ENCODE data around the gene GSC2.
A peak's percentile ranks its signal among the peaks of the same experiment; 100 is the strongest.
"Not testable (repeated sequence)": the region's sequence is repeated elsewhere in the genome, so short reads cannot be mapped to it uniquely, and the experiment has no call there.

Gene GSC2

DNA sequence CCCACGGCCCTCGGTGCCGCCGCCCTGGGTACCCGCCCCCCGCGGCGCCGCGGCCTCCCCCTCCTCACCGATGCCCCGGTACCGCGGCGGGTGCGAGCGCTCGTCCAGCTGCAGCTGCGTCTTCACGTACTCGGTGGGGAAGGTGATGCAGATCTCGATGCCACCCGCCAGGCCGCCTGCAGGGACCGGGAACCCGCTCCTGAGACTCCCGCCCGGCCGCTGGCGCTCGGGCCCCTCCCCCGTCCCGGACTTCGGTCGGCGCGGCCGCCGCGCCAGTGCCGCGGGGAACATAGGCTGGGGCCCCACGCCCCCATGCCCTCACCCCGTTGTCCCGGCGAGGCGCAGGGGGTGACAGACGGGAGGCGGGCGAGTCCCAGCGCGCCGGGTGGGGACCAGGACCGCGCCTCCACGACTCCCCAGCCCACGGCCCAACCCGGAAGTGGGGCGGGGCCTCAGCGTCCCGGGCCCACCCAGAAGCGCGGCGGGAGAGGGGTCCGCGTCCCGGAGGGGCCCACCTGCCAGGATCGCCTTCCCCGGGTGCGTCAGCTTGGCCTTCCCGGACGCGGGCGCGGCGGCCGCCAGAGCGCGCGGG, 28.1 kb upstream of the GSC2 start:
- DNase-seq (ENCODE audit: low read depth): peak; percentile 49

DNA sequence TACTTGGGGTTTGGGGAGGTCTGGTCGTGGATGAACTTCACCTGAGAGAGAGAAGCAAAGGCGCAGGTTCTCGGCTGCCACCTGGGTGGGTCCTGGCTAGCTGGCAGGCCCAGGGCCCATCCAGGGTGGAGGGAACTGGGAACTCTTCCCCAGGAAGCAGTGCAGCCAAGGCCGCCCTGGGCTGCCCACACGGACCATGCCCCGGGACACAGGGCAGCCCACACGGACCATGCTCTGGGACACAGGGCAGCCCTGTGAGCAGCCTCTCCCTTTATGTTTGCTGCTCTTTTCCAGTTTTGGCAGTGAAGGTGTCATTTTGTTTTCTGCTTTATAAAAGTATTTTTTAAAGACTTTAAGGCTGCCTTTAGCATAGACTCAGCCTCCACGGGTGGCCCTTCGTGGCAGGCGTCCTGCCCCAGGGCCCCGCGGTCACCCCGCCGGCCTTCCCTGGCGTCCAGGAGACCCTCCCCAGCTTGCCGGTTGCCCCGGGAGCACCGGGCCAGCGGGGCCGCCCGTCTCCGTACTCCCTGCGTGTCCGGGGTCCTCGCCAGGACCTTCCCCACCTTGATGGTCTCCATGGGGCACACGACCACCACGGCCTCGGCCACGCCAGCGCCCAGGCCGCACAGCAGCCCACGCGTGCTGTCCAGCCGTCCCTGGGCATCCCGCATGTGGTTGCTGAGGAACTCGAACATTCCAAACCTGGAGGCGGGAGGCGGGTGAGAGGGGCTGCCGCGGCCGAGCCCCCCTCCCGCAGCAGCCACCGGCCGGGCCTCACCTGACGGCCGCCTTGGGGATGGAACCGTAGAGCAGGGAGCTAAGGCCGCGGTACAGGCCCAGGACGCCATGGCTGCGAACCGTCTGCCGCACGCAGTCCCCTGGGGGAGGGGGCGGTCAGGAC, 27.3 kb upstream of the GSC2 start:
- DNase-seq (ENCODE audit: low read depth): no peak

DNA sequence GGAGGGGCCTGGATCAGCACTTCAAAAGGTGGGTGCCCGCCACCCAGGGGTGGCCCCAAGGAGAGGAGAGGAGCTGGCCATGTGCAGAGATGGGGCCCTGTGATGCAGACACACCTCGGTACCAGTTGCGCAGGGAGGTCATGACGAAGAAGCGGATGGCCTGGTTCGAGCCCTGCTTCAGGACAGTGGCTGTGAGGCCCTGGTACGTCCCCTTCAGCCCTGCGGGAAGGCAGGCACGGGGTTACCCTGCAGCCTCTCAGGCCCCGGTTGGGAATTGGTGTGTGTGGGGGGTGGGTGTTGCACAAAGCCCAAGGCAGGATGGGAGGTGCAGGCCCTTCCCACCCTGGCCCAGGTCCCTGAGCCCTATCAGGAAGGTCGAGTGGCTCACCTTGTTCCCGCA, 26.6 kb upstream of the GSC2 start:
- DNase-seq (ENCODE audit: low read depth): no peak

DNA sequence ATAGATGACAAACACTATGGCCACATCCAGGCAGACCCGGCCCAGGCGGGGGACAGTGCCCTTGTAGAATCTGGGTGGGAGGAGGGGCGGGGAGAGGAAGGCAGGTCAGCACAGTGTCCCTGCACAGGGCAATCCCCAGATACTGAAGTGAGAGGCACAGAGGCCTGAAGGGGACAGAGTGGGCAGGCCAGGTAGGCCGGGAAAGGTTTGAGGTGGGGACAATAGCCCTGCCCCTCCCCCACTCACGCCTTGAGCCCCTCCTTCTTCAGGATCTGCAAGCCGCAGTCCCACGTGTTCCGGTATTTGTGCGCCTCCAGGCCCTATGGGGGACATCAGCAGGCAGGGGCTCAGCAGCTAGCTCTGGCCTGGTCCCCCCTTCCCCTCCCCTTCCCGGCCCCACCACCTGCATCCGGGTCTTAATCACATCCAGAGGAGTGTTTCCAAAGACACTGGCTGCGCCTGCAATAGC, 26.1 kb upstream of the GSC2 start:
- DNase-seq (ENCODE audit: low read depth): no peak

DNA sequence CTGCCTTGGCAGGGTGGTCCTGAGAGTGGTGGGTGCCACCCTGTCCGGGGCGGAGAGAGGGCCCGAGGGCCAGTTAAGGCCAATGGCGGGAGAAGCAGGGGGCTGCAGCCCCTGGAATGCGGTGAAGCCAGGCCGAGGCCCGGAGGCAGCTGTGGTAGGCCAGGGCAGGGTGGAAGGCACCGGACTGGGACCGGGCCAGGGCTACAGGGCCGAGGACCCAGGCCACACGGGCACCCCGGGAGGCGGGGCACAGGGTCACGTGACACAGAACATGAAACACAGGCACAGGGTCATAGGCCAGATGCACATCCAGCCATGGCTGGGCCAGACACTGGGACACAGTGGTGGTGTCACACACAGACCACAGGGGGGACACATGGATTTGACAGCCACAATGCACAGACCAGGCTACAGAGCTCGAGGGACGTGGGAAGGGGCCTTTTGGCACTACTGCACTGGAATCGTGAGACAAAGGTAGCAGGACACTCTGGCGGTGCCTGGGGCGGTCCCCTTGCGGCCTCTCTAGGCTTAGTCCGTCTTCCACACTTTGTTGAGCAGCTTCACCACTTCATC, 25.6 kb upstream of the GSC2 start:
- DNase-seq (ENCODE audit: low read depth): no peak

DNA sequence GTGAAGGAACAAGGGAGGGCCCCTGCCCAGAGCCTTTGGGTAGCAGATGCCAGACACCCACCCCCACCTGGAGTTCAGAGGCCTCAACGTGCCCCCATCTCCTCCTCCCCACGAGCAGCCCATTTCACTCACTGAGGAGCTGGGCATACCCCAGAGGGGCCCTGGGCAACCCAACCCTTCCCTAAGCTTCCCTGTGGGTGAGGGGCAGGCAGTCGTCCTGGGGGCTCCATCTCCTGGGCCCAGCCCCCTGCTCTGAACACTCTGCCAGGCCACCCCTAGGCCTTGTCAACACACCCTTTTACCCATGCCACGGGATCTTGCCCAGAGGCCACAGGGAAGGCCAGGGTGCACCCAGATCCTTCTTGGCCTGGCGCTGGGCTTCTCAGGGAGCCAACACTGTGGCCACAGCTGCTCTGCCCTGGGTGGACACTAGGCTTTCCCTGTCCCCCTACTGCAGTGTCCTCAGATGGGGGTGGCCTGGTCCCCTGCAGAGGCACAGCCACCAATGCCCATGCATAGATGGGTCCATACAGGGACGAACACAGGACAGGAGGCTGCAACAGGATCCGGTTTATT, 25.0 kb upstream of the GSC2 start:
- no peak for DNase-seq (ENCODE audit: low read depth)

DNA sequence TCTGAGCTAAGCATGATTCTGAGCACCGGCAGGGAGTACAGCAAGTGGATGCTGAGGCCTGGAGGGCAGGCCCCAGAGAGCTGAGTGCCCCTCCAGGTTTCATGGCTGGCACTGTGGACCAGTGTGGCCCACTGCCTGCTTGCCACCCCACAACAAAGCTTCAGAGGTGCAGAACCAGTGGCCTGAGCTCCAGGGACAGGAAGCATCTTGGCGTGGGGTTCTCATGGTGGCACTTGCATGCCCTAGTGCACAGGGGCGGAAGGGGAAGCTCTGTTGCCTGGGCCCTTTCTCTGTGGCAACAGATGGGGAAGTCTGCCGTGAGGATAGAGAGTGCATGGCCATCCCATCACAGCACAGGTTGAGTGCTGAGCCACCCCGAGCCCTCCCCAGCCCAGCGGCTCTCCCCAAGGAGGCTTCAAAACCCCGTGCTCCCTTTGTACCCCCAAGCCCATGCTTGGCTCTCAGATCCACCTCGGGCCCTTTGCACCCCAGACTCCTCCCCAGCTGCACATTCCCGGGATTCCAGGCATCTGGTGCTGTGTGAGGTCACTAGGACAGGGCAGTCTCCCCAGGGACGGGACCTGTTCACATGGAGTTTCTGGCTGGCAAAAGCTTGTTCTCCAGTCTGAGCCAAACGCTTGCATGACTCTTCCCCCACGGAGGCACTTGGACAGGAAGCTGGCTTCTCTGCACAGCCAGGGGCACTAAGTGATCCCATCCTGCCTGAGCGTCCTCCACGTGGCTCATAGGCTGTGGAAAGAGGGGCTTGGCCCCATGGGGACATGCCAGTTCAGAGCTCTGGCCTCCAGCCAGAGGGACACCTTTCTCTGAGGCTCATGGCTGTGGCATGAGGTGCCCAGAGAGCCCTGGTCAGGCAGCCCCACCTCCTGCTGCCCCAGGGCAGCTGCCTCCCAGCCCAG, 24.3 kb upstream of the GSC2 start:
- DNase-seq (ENCODE audit: low read depth): no peak

DNA sequence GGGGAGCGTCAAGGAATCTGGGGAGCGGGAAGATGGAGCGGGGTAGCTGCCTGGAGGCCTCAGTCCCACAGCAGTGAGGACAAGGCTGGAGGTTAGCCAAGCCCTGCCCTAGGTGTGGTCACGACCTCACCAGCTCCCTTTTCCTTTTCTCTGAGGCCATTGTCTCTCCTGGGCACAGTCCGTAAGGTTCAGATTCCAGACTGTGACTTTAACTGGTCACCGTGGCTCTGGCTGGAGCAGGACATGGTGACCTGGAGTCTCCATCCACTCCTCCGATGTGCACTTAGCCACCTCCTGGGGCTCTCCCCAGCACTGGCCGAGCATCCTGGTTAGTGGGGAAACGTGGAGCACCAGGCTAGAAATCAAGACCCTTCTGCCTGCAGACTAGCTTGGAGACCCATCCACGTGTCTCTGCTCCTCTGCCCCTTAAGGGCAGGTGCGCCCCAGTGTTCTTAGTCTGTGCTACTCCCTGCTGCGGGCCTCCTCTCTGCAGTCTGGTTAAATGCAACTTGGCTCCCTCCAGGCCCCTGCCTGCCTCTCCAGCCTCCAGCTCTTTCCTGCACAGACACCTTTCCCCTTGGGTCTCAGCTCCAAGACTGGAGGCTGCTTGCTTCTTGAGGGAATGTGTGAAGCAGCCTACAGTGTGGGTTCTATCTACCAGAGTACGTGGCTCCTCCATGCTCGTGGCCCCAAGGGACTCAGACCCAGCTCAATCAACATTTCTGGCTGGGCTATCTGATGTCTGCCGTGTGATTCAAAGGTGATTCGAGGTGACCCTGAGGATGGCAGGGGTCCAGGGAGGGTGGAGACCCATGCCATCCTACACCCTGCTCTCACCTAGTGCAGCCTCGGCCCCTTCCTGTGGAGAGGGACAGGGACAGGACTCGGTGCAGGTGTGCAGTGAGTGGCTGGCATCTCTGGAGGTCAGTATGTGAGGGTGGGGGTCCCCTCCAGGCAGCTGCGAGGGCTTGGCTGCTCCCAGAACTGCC, 23.2 kb upstream of the GSC2 start:
- DNase-seq (ENCODE audit: low read depth): no peak

DNA sequence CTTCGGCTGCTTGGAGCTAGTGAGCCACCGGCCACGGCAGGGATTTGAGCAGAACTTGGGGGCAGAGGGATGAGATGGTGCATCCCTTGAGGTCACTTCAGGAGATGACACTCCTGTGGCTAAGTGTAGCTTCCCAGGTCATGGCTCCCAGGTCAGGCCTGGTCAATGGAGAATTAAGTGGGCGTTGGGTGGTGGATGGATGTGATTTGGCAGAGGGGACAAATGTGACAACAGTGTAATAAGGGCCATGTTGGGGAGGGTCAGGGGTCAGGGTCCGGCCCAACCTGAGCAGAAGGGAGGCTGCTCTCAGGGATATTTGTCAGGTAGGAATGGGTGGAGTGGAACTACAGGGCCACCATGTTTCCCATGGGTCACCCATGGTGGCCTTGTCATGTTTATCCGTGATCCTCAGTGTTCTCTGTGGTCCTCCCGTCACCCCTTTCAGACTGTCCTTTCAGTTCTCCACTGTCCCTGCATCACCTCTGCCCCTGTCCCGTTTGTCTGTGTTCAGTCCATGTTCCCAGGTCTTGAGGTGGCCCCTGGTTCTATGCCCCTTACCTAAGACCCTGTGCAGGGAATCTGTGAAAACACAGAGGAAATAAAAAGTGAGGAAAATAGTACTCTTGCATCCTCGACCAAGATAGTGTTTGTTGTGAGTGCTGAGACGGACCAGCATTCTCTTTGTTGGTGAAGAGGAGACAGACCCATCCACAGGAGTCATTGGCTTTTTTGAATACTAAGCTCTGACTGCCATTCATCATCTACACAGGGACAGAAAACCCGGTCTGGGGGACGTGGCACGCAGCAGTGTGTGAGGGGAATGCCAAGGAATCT, 22.3 kb upstream of the GSC2 start:
- no peak for DNase-seq (ENCODE audit: low read depth)

DNA sequence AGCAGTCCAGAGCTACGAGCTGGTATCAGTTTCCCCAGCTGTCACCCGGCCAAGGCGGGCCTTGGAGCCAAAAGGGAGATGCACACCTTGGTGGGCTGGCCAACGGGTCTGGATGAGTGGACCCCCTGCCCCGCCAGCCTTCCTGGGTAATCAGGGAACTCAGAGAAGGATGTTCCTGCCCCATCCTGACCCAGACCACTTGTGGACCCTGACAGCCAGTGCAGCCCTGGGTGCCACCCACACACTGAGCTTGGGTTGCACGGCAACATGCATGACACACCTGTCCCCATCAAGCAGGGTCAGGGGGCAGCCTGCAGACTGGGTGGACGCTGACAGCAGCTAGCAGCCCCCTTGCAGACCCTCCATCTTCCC, 19.8 kb upstream of the GSC2 start:
- no peak for DNase-seq (ENCODE audit: low read depth)

DNA sequence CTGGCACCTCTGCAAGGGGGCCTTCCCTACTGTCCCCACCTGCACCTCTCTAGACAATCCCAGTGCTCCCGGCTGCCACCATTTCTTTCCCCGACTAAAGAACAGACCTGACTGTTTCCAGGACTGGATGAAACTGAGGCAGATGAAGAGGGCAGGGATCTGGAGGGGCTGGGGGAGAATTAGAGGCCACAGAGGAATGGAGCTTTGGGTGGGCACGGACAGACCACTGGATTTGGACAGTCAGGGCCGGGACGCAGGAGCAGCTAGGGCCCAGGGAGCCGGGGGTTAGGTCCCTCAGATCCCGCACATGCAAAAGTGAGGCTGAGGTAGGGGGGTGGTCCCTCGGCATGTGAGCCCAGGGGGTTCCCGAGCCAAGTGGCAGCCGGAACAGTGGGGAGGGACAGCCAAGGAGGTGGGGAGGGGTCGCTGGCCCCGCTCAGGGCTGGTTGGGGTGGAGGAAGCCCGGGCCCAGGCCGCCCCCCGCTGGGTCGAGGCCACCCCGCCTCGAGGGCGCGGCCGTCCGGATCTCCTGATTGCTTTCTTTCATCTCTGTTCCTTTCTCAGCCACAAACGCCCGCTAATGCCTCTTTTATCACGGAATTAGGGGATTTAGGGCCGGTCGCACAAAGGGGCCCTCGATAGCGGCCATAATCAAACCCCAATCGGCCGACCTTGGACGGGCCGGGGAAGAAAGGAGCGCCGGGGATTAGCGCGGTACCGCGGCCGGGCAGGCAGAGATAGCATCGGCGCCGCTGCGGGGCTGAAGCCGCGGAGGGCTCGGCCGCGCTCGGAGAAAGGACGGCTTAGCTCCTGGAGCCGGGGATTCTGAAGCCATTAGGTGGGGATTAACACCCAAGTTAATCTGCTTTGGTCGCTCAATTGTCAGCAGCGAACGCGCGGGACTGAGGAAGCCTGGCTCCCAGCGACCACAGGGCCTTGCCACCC, 19.2 kb upstream of the GSC2 start:
- DNase-seq (ENCODE audit: low read depth): no peak

DNA sequence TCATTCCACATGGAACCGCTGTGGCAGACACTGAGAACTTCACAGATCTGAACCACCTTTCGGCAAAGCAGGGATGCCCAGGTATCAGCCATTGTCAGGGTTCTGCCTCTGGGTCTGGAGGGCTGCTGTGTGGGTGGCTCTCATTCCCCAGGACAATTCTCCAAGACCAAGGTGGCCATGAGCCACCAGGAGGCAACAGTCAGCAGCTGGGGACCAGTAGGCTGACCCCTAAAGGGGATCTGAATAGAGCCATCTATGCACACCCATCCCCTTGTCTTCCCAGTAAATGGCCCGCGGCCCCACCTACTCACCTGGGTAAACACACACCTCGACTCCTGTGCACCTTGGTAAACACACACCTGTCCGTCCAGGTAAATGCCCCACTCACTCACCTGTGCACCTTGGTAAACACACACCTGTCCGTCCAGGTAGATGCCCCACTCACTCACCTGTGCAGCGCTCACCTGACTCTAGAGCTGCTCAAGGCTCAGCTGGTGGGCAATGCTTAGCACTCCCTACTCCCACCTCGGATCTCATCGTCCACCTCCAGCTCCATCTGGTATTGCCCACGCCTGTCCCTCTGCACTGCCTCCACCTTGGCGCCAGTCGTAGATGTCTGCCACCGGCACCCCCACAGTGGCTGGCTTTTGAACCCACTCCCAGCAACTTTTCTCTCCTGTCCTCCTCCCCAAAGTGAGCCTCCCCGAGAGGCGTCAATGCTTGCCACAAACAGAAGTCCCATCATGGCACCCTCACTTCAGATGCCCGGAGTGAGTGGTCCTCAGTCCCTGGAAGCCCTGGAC, 18.2 kb upstream of the GSC2 start:
- no peak for DNase-seq (ENCODE audit: low read depth)

DNA sequence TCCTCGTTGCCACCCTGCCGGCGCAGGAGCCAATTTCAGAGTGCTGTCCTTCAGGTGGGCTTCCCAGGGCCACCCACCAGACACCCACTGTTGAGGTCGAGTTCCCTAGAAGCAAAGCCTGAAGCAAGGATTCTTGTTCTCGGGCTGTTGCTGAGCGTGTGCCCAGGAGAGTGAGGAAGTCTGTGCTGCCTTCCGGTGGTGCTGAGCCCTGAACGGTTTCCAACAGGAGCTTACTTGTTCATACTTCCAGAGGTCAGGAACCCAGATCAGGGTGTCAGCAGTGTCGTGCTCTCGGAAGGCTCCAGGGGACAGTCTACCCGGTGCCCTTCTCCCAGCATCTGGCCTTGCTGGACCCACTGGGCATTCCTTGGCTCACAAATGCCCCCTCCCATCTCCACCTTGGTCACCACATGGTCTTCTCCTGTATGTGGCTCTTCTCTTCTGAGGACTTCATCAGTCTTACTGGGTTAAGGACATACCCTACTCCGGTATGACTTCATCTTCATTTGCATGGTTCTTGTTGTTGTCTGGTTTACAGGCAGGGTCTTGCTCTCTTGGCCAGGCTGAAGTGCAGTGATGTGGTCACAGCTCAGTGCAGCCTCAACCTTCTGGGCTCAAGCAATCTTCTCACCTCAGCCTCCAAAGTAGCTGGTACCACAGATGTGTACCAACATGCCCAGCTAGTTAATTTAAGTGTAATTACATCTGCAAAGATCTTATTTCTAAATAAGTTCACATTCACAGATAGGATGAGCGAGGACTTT, 17.2 kb upstream of the GSC2 start:
- no peak for DNase-seq (ENCODE audit: low read depth)

DNA sequence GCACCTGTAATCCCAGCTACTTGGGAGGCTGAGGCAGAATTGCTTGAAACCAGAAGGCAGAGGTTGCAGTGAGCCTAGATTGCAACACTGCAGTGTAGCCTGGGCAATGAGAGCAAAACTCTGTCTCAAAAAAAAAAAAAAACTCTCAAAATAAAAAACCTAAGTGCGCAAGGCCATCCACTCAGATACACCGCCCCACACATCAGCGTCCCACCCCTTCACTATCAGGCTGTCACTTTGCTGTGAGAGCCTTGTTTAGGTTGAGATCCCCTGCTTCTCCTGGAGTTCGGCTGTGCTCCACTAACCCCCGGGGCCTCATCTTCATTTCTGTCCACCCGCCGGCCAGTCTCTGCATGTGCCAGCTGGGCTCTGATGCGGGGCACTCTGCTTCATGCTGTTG, 16.3 kb upstream of the GSC2 start:
- no peak for DNase-seq (ENCODE audit: low read depth)

DNA sequence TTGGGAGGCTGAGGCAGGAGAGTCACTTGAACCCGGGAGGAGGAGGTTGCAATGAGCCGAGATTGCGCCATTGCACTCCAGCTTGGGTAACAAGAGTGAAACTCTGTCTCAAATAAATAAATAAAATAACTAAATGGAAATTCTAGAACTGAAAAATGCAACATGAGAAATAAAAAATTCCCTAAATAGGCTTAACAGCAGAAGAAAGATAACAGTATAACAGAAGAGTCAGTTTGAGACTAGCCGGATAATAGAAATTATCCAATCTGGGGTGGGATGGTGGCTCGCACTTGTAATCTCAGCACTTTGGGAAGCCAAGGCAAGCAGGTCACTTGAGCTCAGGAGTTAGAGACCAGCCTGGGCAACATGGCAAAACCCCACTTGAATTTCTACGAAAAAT, 14.3 kb upstream of the GSC2 start:
- no peak for DNase-seq (ENCODE audit: low read depth)

DNA sequence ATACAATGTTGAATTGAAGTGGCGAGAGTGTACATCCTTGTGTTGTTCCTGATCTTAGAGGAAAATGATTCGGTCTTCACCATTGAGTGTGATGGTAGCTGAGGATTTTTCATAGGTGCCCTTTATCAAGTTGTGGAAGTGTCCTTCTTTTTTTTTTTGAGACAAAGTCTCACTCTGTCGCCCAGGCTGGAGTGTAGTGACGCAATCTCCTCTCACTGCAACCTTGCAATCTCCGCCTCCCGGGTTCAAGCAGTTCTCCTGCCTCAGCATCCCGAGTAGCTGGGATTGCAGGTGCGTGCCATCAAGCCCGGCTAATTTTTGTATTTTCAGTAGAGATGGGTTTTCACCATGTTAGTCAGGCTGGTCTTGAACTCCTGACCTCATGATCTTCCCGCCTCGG, 8.6 kb upstream of the GSC2 start:
- not testable (repeated sequence) for DNase-seq (ENCODE audit: low read depth)

DNA sequence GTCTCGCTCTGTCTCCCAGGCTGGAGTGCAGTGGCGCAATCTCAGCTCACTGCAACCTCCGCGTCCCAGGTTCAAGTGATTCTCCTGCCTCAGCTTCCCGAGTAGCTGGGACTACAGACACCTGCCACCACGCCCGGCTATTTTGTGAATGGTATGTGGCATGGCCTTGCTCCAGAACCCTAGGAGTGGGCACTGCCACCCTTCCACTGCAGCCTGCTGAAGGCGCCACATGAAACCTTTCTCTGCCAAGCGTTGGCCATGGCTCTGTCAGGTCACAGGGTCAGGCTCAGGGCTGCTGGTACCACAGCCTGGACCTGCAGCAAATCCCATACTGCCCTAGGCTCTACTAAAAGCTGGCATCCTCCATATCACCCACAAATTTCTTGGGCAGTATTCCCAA, 6.0 kb upstream of the GSC2 start:
- DNase-seq (ENCODE audit: low read depth): not testable (repeated sequence)
